Gastroesophageal sphincter (tissue), 4 donors: ENCODE data around the gene HMGCL. TPM values are rescaled to one million over a fixed set of nuclear protein-coding genes. Genes with fewer than 3 reads are reported as not detected.
"Not testable (repeated sequence)": the region's sequence is repeated elsewhere in the genome, so short reads cannot be mapped to it uniquely, and the experiment has no call there.

Experiments used
- ATAC-seq: fragments of 150-250 bp; one replicate; pipeline ENCODE4 v1.9.1; 2016; ENCODE audit warnings: mild to moderate bottlenecking, moderate library complexity
- H3K27ac ChIP-seq, 4 donors: fragments of 200-600 bp; sonication (generic) in 3 of 4; 1 replicate in 3 of 4; 2 replicates in 1 of 4; pipeline ENCODE4 v1.5.1; 2016 to 2019
- H3K27me3 ChIP-seq: fragments of 200-600 bp; sonication (generic); one replicate; pipeline ENCODE4 v1.5.1; 2019
- H3K36me3 ChIP-seq, 2 donors: fragments of 200-600 bp; sonication (generic); one replicate each; pipeline ENCODE4 v1.5.1; 2019; ENCODE audit warnings: control low read depth in 1 of 2
- H3K4me1 ChIP-seq, 3 donors: fragments of 200-600 bp; sonication (generic); 1 replicate in 2 of 3; 2 replicates in 1 of 3; pipeline ENCODE4 v1.5.1; 2016 to 2019; ENCODE audit warnings: control low read depth in 2 of 3
- H3K4me3 ChIP-seq, 2 donors: fragments of 200-600 bp; sonication (generic); one replicate each; pipeline ENCODE4 v1.5.1; 2019; ENCODE audit warnings: mild to moderate bottlenecking in 1 of 2, moderate library complexity in 1 of 2
- H3K9me3 ChIP-seq, 3 donors: fragments of 200-600 bp; sonication (generic); one replicate each; pipeline ENCODE4 v1.5.1; 2017 to 2019; ENCODE audit warnings: control low read depth in 2 of 3
- CTCF ChIP-seq, 4 experiments: fragments of 200-600 bp in 2 of 4; fragments of 450-650 bp in 2 of 4; sonication (generic) in 1 of 4; IDR thresholded peaks; one replicate each; pipeline ENCODE4 v1.5.1; 2017 to 2019; ENCODE audit warnings: antibody characterized with exemption in 4 of 4, mild to moderate bottlenecking in 2 of 4, moderate library complexity in 2 of 4
- EP300 ChIP-seq: sonication (generic); formaldehyde crosslinking; IDR thresholded peaks from one replicate; pipeline ENCODE4 v1.6.1; 2017; ENCODE audit warnings: antibody characterized with exemption, mild to moderate bottlenecking
- POLR2A ChIP-seq, 2 donors: fragments of 450-650 bp; IDR thresholded peaks; one replicate each; pipeline ENCODE4 v1.6.1; 2017; ENCODE audit warnings: antibody characterized with exemption in 2 of 2, mild to moderate bottlenecking in 2 of 2, moderate library complexity in 1 of 2
- POLR2AphosphoS5 ChIP-seq: sonication (generic); formaldehyde crosslinking; IDR thresholded peaks from one replicate; pipeline ENCODE4 v1.6.1; 2017; ENCODE audit warnings: antibody characterized with exemption
- WGBS, 2 donors: methylation state at CpG; one replicate each; pipeline ENCODE4 v1.1.5; 2018; ENCODE audit warnings: low coverage in 1 of 2; 5-methylcytosine and 5-hydroxymethylcytosine counted together
- total RNA-seq, 4 donors: library from RNA; depleted of rRNA; stranded (reverse); fragments of >200 nt; gene quantifications; one replicate each; pipeline ENCODE4 v1.1.0, GENCODE V29; 2016

The HMGCL gene
- total RNA-seq, 4 donors from 2014 or later: 24.1 to 61.0 (median 47.2) TPM

DNA sequence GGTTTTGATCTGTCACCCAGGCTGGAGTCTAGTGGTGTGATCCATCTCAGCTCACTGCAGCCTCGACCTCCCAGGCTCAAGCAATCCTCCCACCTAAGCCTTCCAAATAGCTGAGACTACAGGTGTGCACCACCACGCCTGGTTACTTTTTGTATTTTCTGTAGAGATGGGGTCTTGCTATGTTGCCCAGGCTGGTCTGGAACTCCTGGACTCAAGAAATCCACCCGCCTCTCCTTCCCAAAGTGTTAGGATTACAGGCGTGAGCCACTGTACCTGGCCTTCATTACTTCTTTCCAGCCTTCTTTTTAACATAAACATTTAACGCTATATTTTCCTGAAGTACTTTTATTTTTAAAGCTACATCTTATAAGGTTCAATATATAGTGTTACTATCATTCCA is 18.4 kb upstream of the HMGCL start:
- no peak for TF ChIP-seq CTCF (IDR thresholded peaks at IDR 0.05)
- no peak for TF ChIP-seq POLR2AphosphoS5
- no peak for TF ChIP-seq EP300
- TF ChIP-seq POLR2A (IDR thresholded peaks at IDR 0.05): no peak
- Histone ChIP-seq H3K27ac (no peak overlapping the region), H3K27me3 (no peaks in the 10 kb centered on the region), H3K9me3 (no peaks in the 10 kb centered on the region), H3K36me3 (peaks cover 0 to 42% of the 10 kb centered on the region in 2 donors), H3K4me1 (peaks cover 0 to 7% (median 0%) of the 10 kb centered on the region in 3 donors), H3K4me3 (no peak overlapping the region)
- WGBS, 2 donors: 82 to 92% methylated on average over 4 to 5 of the region's 5 CpGs
- no peak for ATAC-seq

- ATAC-seq: peak; percentile 93
- Histone ChIP-seq H3K4me1 (peaks cover 0 to 14% (median 0%) of the 10 kb centered on the region in 3 donors), H3K27me3 (peaks cover 5% of the 10 kb centered on the region), H3K36me3 (no peaks in the 10 kb centered on the region), H3K9me3 (no peaks in the 10 kb centered on the region), H3K4me3 (peak overlapping the region; percentile 15 to 42), H3K27ac (no peak overlapping the region)
- 0% methylated on average over 9 of the region's 21 CpGs; no CpG with 5 or more reads in 1 of the 2 donors for WGBS, 2 donors
- no peak for TF ChIP-seq EP300
- no peak for TF ChIP-seq CTCF (IDR thresholded peaks at IDR 0.05)
- TF ChIP-seq POLR2A (IDR thresholded peaks at IDR 0.05): no peak
- TF ChIP-seq POLR2AphosphoS5: no peak
Observed at GRCh38 chr1:23838401-23838866, 13.2 kb upstream of the HMGCL start.

DNA sequence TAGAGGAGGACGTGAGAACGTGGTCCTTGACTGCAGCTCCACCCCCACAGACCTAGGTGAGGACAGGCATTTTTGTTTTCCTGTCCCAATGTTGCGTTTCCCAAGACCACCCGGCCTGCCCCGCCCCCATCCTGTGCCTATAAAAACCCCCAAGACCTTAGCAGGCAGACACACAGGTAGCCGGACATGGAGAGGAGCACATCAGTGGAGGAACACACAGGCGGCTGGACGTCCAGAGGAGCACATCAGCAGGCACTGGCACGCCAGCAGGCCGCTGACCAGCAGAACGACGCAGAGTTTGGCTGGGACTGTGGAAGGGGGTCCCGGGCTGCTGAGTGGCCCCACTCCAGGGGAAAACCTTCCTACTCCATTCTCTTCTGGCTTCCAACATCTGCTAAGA is 12.7 kb upstream of the HMGCL start:
- Histone ChIP-seq H3K36me3 (no peaks in the 10 kb centered on the region), H3K27me3 (peaks cover 5% of the 10 kb centered on the region), H3K27ac (no peak overlapping the region), H3K4me1 (peaks cover 0 to 14% (median 0%) of the 10 kb centered on the region in 3 donors), H3K9me3 (no peaks in the 10 kb centered on the region), H3K4me3 (peak overlapping the region in 1 of 2 donors; percentile 42)
- no peak for ATAC-seq
- TF ChIP-seq CTCF (IDR thresholded peaks at IDR 0.05) (no peak), POLR2A (IDR thresholded peaks at IDR 0.05) (no peak), EP300 (no peak), POLR2AphosphoS5 (no peak)
- 10 to 15% methylated on average over 3 to 4 of the region's 13 CpGs for WGBS, 2 donors

- Histone ChIP-seq H3K36me3 (no peaks in the 10 kb centered on the region), H3K4me1 (peaks cover 0 to 14% (median 0%) of the 10 kb centered on the region in 3 donors), H3K4me3 (no peak overlapping the region), H3K9me3 (no peaks in the 10 kb centered on the region), H3K27ac (no peak overlapping the region), H3K27me3 (peaks cover 5% of the 10 kb centered on the region)
- TF ChIP-seq CTCF (IDR thresholded peaks at IDR 0.05) (no peak), EP300 (no peak), POLR2A (IDR thresholded peaks at IDR 0.05) (no peak), POLR2AphosphoS5 (no peak)
- no peak for ATAC-seq
- 67 to 94% methylated on average over 3 of the region's 3 CpGs for WGBS, 2 donors
Observed at GRCh38 chr1:23836037-23836436, 10.8 kb upstream of the HMGCL start.

DNA sequence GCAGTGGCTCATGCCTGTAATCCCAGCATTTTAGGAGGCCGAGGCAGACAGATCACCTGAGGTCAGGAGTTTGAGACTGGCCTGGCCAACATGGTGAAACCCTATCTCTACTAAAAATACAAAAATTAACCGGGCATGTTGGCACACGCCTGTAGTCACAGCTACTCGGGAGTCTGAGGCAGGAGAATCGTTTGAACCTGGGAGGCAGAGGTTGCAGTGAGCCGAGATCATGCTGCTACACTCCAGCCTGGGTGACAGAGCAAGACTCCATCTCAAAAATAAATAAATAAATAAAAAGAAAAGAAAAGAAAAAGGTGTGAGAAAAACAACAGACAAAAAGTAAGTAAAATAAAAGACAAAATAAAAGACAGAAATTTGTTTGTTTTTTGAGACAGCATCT is 8.9 kb upstream of the HMGCL start:
- H3K27me3 ChIP-seq, H3K27ac ChIP-seq, H3K4me3 ChIP-seq, ATAC-seq, H3K9me3 ChIP-seq, H3K36me3 ChIP-seq: not testable (repeated sequence)
- 71 to 76% methylated on average over 4 to 6 of the region's 6 CpGs for WGBS, 2 donors
- H3K4me1 ChIP-seq: peaks cover 0 to 14% (median 0%) of the 10 kb centered on the region in 3 donors
